ENCODE measurements around the gene CD300LF.

Gene CD300LF

DNA sequence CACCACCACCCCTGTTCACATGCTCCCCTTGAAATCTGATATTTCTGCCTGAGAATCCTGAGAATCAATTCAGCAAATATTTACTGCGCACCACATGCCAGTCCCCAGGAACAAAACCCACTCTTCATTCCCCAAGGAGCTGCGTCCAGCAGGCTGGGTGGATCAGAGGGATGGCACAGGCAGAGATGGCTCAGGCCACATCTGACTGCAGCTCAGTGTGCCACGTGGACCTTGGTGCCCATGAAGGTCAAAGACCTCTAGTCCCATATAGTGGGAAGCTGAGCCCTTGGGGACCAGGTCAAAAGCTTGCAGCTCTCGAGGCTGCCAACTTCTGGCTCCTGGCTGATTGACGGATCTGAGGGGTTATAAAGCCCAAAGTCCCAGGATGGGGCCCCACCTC is 31.8 kb downstream of the CD300LF start:
- no peak for TF ChIP-seq SIN3A (IDR thresholded peaks at IDR 0.05; ENCODE audit: borderline replicate concordance, insufficient read depth, low read length)
- TF ChIP-seq FOXP2 (optimal IDR thresholded peaks at IDR 0.05; ENCODE audit: borderline replicate concordance, extremely low read depth, extremely low read length, insufficient read depth): no peak
- TF ChIP-seq, protein P1, sequence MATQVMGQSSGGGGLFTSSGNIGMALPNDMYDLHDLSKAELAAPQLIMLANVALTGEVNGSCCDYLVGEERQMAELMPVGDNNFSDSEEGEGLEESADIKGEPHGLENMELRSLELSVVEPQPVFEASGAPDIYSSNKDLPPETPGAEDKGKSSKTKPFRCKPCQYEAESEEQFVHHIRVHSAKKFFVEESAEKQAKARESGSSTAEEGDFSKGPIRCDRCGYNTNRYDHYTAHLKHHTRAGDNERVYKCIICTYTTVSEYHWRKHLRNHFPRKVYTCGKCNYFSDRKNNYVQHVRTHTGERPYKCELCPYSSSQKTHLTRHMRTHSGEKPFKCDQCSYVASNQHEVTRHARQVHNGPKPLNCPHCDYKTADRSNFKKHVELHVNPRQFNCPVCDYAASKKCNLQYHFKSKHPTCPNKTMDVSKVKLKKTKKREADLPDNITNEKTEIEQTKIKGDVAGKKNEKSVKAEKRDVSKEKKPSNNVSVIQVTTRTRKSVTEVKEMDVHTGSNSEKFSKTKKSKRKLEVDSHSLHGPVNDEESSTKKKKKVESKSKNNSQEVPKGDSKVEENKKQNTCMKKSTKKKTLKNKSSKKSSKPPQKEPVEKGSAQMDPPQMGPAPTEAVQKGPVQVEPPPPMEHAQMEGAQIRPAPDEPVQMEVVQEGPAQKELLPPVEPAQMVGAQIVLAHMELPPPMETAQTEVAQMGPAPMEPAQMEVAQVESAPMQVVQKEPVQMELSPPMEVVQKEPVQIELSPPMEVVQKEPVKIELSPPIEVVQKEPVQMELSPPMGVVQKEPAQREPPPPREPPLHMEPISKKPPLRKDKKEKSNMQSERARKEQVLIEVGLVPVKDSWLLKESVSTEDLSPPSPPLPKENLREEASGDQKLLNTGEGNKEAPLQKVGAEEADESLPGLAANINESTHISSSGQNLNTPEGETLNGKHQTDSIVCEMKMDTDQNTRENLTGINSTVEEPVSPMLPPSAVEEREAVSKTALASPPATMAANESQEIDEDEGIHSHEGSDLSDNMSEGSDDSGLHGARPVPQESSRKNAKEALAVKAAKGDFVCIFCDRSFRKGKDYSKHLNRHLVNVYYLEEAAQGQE (IDR thresholded peaks at IDR 0.05; ENCODE audit: insufficient read depth in 1 of 2, low read depth in 2 of 2, low read length in 2 of 2): no peak
- no peak for TF ChIP-seq POLR2AphosphoS5 (IDR thresholded peaks at IDR 0.05; ENCODE audit: low read depth, low read length)
- TF ChIP-seq TAF1 (IDR thresholded peaks at IDR 0.05; ENCODE audit: borderline replicate concordance, insufficient read depth, low read length): no peak

DNA sequence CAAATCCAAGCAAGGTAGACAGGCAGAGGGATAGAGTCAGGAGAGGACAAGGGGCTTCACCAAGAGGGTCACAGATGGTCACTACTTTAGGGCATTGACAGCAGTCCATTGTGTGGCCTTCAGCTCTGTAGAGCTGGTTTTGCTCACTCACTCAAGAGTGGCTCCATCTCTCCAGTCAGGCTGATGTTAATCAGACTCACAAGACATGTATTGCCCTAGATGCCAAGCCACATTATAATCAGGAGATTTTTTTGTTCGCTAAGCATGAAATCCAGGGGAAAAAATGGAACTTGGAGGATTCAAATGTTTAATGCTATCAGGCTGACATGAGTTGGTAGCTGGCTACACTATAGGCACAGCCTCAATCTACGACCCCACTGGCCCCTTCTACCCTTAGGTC is 32.5 kb downstream of the CD300LF start:
- TF ChIP-seq TAF1 (IDR thresholded peaks at IDR 0.05; ENCODE audit: borderline replicate concordance, insufficient read depth, low read length): no peak
- TF ChIP-seq, protein P1 (IDR thresholded peaks at IDR 0.05; ENCODE audit: insufficient read depth in 1 of 2, low read depth in 2 of 2, low read length in 2 of 2): no peak
- TF ChIP-seq POLR2AphosphoS5 (IDR thresholded peaks at IDR 0.05; ENCODE audit: low read depth, low read length): no peak

DNA sequence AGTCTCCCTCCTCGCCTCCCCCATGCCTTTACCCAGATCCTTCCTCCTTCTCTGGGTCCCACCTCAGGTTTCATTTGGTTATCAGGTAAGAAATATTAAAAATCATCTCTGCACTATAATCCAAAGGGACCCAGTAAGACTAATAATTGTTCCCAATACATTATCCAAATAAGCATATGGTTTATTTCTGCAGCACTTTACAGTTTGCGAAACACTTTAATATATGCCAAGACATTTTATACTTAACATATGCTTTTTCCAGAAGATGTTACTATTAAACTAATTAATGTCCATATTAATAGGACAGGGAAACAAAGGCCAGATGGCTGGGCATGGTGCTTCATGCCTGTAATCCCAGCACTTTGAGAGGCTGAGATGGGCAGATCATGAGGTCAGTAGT is 33.3 kb downstream of the CD300LF start:
- TF ChIP-seq TAF1 (IDR thresholded peaks at IDR 0.05; ENCODE audit: borderline replicate concordance, insufficient read depth, low read length): no peak
- no peak for TF ChIP-seq POLR2AphosphoS5 (IDR thresholded peaks at IDR 0.05; ENCODE audit: low read depth, low read length)
- TF ChIP-seq SIN3A (IDR thresholded peaks at IDR 0.05; ENCODE audit: borderline replicate concordance, insufficient read depth, low read length): no peak
- TF ChIP-seq FOXP2 (optimal IDR thresholded peaks at IDR 0.05; ENCODE audit: borderline replicate concordance, extremely low read depth, extremely low read length, insufficient read depth): no peak
- TF ChIP-seq, protein P1 (IDR thresholded peaks at IDR 0.05; ENCODE audit: insufficient read depth in 1 of 2, low read depth in 2 of 2, low read length in 2 of 2): no peak

DNA sequence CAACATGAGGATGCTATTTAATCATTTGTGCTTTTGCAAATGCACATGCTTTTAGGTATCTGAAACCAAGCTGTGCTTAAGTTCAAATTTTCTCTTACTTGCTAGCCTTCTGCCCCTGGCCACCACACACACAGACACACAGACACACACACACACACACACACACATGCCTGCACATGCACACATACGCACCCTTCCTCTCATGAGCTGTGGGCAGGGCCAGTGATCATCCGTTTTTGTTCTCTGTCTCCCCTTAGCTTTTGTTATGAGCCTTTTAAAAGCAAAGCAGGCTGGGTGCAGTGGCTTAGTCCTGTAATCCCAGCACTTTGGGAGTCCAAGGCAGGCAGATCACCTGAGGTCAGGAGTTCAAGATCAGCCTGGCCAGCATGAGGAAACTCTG is 34.2 kb downstream of the CD300LF start:
- TF ChIP-seq FOXP2 (optimal IDR thresholded peaks at IDR 0.05; ENCODE audit: borderline replicate concordance, extremely low read depth, extremely low read length, insufficient read depth) (no peak), TAF1 (IDR thresholded peaks at IDR 0.05; ENCODE audit: borderline replicate concordance, insufficient read depth, low read length) (no peak), SIN3A (IDR thresholded peaks at IDR 0.05; ENCODE audit: borderline replicate concordance, insufficient read depth, low read length) (no peak), POLR2AphosphoS5 (IDR thresholded peaks at IDR 0.05; ENCODE audit: low read depth, low read length) (no peak)
- TF ChIP-seq, protein P1 (IDR thresholded peaks at IDR 0.05; ENCODE audit: insufficient read depth in 1 of 2, low read depth in 2 of 2, low read length in 2 of 2): no peak
